Peyer's patch (tissue), 4 donors: ENCODE results near the gene GNG11.

Experiments
- POLR2A ChIP-seq, 2 donors: fragments of 450-650 bp; IDR thresholded peaks; one replicate each; pipeline ENCODE4 v1.5.1; 2017; ENCODE audit warnings: antibody characterized with exemption in 2 of 2, mild to moderate bottlenecking in 2 of 2, moderate library complexity in 2 of 2
- TF ChIP-seq, protein P1 (sequence below), 6 experiments: fragments of 450-650 bp in 4 of 6; fragments of 200-600 bp in 2 of 6; sonication (generic) in 1 of 6; IDR thresholded peaks; one replicate each; pipeline ENCODE4 v1.5.1; 2017 to 2019; ENCODE audit warnings: antibody characterized with exemption in 6 of 6, mild to moderate bottlenecking in 3 of 6, moderate library complexity in 1 of 6

DNA sequence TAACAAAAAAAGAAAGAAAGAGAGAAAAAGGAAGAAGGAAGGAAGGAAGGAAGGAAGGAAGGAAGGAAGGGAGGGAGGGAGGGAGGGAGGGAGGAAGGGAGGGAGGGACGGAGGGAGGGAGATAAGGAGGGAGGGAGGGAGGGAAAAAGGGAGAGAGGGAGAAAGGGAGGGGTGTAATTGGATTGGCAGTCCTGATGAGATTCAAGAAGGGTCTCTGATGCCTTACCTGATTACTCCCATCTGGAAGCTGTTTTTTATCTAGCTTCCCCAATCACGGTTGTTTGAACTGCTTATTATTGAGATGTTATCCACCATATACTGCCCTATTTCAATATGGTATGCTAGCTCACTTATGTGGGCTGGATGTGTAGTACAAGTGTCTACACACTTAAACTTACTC, 27.3 kb downstream of the GNG11 start:
- TF ChIP-seq, protein P1, sequence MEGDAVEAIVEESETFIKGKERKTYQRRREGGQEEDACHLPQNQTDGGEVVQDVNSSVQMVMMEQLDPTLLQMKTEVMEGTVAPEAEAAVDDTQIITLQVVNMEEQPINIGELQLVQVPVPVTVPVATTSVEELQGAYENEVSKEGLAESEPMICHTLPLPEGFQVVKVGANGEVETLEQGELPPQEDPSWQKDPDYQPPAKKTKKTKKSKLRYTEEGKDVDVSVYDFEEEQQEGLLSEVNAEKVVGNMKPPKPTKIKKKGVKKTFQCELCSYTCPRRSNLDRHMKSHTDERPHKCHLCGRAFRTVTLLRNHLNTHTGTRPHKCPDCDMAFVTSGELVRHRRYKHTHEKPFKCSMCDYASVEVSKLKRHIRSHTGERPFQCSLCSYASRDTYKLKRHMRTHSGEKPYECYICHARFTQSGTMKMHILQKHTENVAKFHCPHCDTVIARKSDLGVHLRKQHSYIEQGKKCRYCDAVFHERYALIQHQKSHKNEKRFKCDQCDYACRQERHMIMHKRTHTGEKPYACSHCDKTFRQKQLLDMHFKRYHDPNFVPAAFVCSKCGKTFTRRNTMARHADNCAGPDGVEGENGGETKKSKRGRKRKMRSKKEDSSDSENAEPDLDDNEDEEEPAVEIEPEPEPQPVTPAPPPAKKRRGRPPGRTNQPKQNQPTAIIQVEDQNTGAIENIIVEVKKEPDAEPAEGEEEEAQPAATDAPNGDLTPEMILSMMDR (IDR thresholded peaks at IDR 0.05), result no peak
- no peak for TF ChIP-seq POLR2A (IDR thresholded peaks at IDR 0.05)
